H9 (cell line): ENCODE data around the gene TTN. TPM values are rescaled to one million over a fixed set of nuclear protein-coding genes. Genes with fewer than 3 reads are reported as not detected.
A peak's percentile ranks its signal among the peaks of the same experiment; 100 is the strongest.

Source experiments
- DNase-seq: peaks from one replicate; pipeline ENCODE4 v3.0.0-alpha.2; 2017
- H2AFZ ChIP-seq: one replicate; pipeline ENCODE4 v1.6.1; 2013; ENCODE audit warnings: mild to moderate bottlenecking, low read length, control low read depth, moderate library complexity
- H2AK5ac ChIP-seq: 2 replicates; pipeline ENCODE4 v1.6.1; 2013; ENCODE audit warnings: low read length, control low read depth, mixed read lengths; ENCODE audit not compliant: insufficient read length
- H2BK120ac ChIP-seq: one replicate; pipeline ENCODE4 v1.6.1; 2013; ENCODE audit warnings: low read depth, mild to moderate bottlenecking, low read length, control low read depth, inconsistent platforms; ENCODE audit not compliant: poor library complexity, severe bottlenecking
- H2BK12ac ChIP-seq: 2 replicates; pipeline ENCODE4 v1.6.1; 2013; ENCODE audit warnings: low read length, control low read depth, mixed read lengths, low read depth; ENCODE audit not compliant: insufficient read length
- H2BK15ac ChIP-seq: 2 replicates; pipeline ENCODE4 v1.6.1; 2013; ENCODE audit warnings: low read depth, low read length, control low read depth
- H2BK20ac ChIP-seq: one replicate; pipeline ENCODE4 v1.6.1; 2013; ENCODE audit warnings: low read depth, mild to moderate bottlenecking, low read length, control low read depth, inconsistent platforms; ENCODE audit not compliant: poor library complexity, severe bottlenecking
- H2BK5ac ChIP-seq: 2 replicates; pipeline ENCODE4 v1.6.1; 2013; ENCODE audit warnings: low read length, control low read depth, mixed read lengths; ENCODE audit not compliant: insufficient read length
- H3K14ac ChIP-seq: 2 replicates; pipeline ENCODE4 v1.6.1; 2013; ENCODE audit warnings: low read length, control low read depth; ENCODE audit not compliant: insufficient read depth
- H3K18ac ChIP-seq: 2 replicates; pipeline ENCODE4 v1.6.1; 2013; ENCODE audit warnings: low read depth, mild to moderate bottlenecking, mixed read lengths, low read length, control low read depth; ENCODE audit not compliant: insufficient read length
- H3K23ac ChIP-seq: 2 replicates; pipeline ENCODE4 v1.6.1; 2013; ENCODE audit warnings: low read length, control low read depth, mixed read lengths, low read depth; ENCODE audit not compliant: insufficient read length
- H3K23me2 ChIP-seq: 2 replicates; pipeline ENCODE4 v1.6.1; 2013; ENCODE audit warnings: low read depth, mild to moderate bottlenecking, mixed read lengths, low read length, control low read depth; ENCODE audit not compliant: insufficient read length, poor library complexity, severe bottlenecking
- H3K27ac ChIP-seq: 2 replicates; pipeline ENCODE4 v1.5.1; 2013; ENCODE audit warnings: low read length, control low read depth, mixed read lengths, low read depth; ENCODE audit not compliant: insufficient read length
- H3K27me3 ChIP-seq: 2 replicates; pipeline ENCODE4 v1.6.1; 2013; ENCODE audit warnings: low read length, control low read depth, inconsistent platforms; ENCODE audit not compliant: insufficient read depth
- H3K4ac ChIP-seq: 2 replicates; pipeline ENCODE4 v1.6.1; 2013; ENCODE audit warnings: low read depth, mild to moderate bottlenecking, control low read depth, inconsistent platforms, low read length, moderate library complexity
- H3K4me1 ChIP-seq: 2 replicates; pipeline ENCODE4 v1.6.1; 2013; ENCODE audit warnings: low read length, control low read depth, inconsistent platforms; ENCODE audit not compliant: insufficient read depth
- H3K4me2 ChIP-seq: 2 replicates; pipeline ENCODE4 v1.6.1; 2013; ENCODE audit warnings: low read length, control low read depth, mixed read lengths; ENCODE audit not compliant: insufficient read length, insufficient read depth
- H3K56ac ChIP-seq: 2 replicates; pipeline ENCODE4 v1.6.1; 2013; ENCODE audit warnings: low read depth, mild to moderate bottlenecking, mixed read lengths, low read length, control low read depth; ENCODE audit not compliant: insufficient read length
- H3K79me1 ChIP-seq: 2 replicates; pipeline ENCODE4 v1.6.1; 2013; ENCODE audit warnings: low read depth, mild to moderate bottlenecking, moderate library complexity, low read length, control low read depth, inconsistent platforms; ENCODE audit not compliant: insufficient read depth, poor library complexity, severe bottlenecking
- H3K79me2 ChIP-seq: 2 replicates; pipeline ENCODE4 v1.6.1; 2013; ENCODE audit warnings: low read length, control low read depth, inconsistent platforms; ENCODE audit not compliant: insufficient read depth
- H3K9ac ChIP-seq: 2 replicates; pipeline ENCODE4 v1.6.1; 2013; ENCODE audit warnings: low read length, control low read depth, mixed read lengths; ENCODE audit not compliant: insufficient read length; ENCODE audit errors: extremely low read depth
- H3K9me3 ChIP-seq: one replicate; pipeline ENCODE4 v1.6.1; 2013; ENCODE audit warnings: low read depth, low read length, inconsistent platforms; ENCODE audit not compliant: control insufficient read depth
- H3T11ph ChIP-seq: one replicate; pipeline ENCODE4 v1.6.1; 2013; ENCODE audit warnings: mild to moderate bottlenecking, low read length, control low read depth, inconsistent platforms
- H4K20me1 ChIP-seq: one replicate; pipeline ENCODE4 v1.6.1; 2013; ENCODE audit not compliant: control insufficient read depth, insufficient read length, insufficient read depth
- H4K5ac ChIP-seq: 2 replicates; pipeline ENCODE4 v1.6.1; 2013; ENCODE audit warnings: low read depth, mild to moderate bottlenecking, mixed read lengths, low read length, control low read depth; ENCODE audit not compliant: insufficient read length
- H4K8ac ChIP-seq: replicated peaks from 2 replicates; pipeline ENCODE4 v1.6.1; 2013; ENCODE audit warnings: low read length, control low read depth, mixed read lengths, low read depth; ENCODE audit not compliant: insufficient read length
- H4K91ac ChIP-seq: 2 replicates; pipeline ENCODE4 v1.6.1; 2013; ENCODE audit warnings: low read depth, mild to moderate bottlenecking, moderate library complexity, mixed read lengths, low read length, control low read depth; ENCODE audit not compliant: insufficient read length
- H3K27ac Mint-ChIP-seq, 3 experiments: 2 replicates in 2 of 3; 3 replicates in 1 of 3; pipeline ENCODE4 v1.8.0; 2020 to 2021; ENCODE audit warnings: mixed read lengths in 3 of 3, mild to moderate bottlenecking in 1 of 3, moderate library complexity in 1 of 3
- H3K27me3 Mint-ChIP-seq: 2 replicates; pipeline ENCODE4 v1.8.0; 2021; ENCODE audit warnings: low read depth, mild to moderate bottlenecking, moderate library complexity, mixed read lengths
- H3K36me3 Mint-ChIP-seq, 3 experiments: 2 replicates in 2 of 3; 3 replicates in 1 of 3; pipeline ENCODE4 v1.8.0; 2020 to 2021; ENCODE audit warnings: low read depth in 3 of 3, mixed read lengths in 3 of 3; ENCODE audit not compliant: insufficient read depth in 1 of 3
- H3K4me1 Mint-ChIP-seq, 2 experiments: 2 replicates each; pipeline ENCODE4 v1.8.0; 2020; ENCODE audit warnings: mixed read lengths in 2 of 2
- H3K4me3 Mint-ChIP-seq, 2 experiments: 2 replicates in 1 of 2; 3 replicates in 1 of 2; pipeline ENCODE4 v1.8.0; 2020 to 2021; ENCODE audit warnings: mild to moderate bottlenecking in 2 of 2, mixed read lengths in 2 of 2, moderate library complexity in 1 of 2
- H3K9me3 Mint-ChIP-seq, 2 experiments: 2 replicates in 1 of 2; 3 replicates in 1 of 2; pipeline ENCODE4 v1.8.0; 2020; ENCODE audit warnings: mild to moderate bottlenecking in 2 of 2, mixed read lengths in 2 of 2, moderate library complexity in 1 of 2
- CTCF ChIP-seq: fragments of 200-600 bp; sonication (generic); conservative IDR thresholded peaks from 3 replicates; pipeline ENCODE4 v1.8.0; 2021; ENCODE audit warnings: antibody characterized with exemption, mild to moderate bottlenecking
- WGBS: extraction: QIAGEN DNeasy Blood & Tissue Kit; methylation state at CpG from one replicate; pipeline ENCODE4 v1.1.7; 2013; ENCODE audit warnings: missing lambda C conversion rate, low lambda C conversion rate, mixed read lengths; ENCODE audit not compliant: insufficient read length; ENCODE audit errors: extremely low coverage; 5-methylcytosine and 5-hydroxymethylcytosine counted together
- total RNA-seq: library from RNA; stranded (reverse); gene quantifications from 2 replicates; pipeline ENCODE4 v1.2.1, GENCODE V29; 2021

The TTN gene
- total RNA-seq, 1 experiment from 2014 or later = 0.70 TPM

DNA sequence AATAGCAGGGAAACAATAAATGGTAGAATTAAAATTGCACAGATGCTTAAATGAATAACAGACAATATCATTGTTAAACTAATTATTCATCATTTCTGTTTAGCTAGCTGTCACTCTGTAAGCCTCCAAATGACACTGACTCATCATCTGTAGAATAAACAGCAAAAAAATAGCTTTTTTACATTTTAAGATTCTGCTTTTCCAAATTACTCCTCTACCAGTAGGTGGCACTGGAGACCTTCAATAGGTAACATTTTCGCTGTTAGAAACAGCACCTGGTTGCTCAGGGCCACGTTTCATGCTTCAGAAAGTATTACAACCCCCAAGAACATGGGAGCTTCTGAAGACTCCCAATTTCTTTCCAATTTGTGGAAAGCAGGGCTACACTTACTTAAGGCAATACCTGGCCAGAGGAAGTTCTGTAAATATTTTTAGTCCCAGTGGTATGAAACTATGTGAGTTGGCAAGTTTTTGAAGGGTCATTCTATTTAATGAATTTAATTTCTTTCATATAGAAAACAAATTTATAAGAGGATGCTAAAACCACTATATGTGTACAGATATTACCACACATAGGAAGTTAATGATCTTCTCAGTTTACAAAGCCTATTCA, 45.4 kb downstream of the TTN start:
- H4K20me1 ChIP-seq = no peaks in the 10 kb centered on the region
- no peak overlapping the region for H2BK12ac ChIP-seq
- H4K8ac ChIP-seq = no peak overlapping the region
- H2BK15ac ChIP-seq = no peak overlapping the region
- H3K14ac ChIP-seq = no peak overlapping the region
- H2AFZ ChIP-seq = no peak overlapping the region
- no peaks in the 10 kb centered on the region for H3K79me1 ChIP-seq
- Mint-ChIP-seq H3K27ac (no peak overlapping the region), H3K9me3 (no peaks in the 10 kb centered on the region), H3K4me3 (no peak overlapping the region), H3K36me3 (no peaks in the 10 kb centered on the region), H3K4me1 (no peaks in the 10 kb centered on the region), H3K27me3 (no peaks in the 10 kb centered on the region)
- H3K27me3 ChIP-seq = no peaks in the 10 kb centered on the region
- no peak overlapping the region for H3T11ph ChIP-seq
- no peak overlapping the region for H3K9ac ChIP-seq
- H2BK20ac ChIP-seq = no peak overlapping the region
- H2BK120ac ChIP-seq = no peak overlapping the region
- H3K9me3 ChIP-seq = no peaks in the 10 kb centered on the region
- no peaks in the 10 kb centered on the region for H3K4me1 ChIP-seq
- H3K56ac ChIP-seq = no peak overlapping the region
- H2AK5ac ChIP-seq = no peak overlapping the region
- H3K18ac ChIP-seq = no peak overlapping the region
- H3K4ac ChIP-seq = no peak overlapping the region
- H3K23me2 ChIP-seq = no peaks in the 10 kb centered on the region
- no peak overlapping the region for H3K27ac ChIP-seq
- no peaks in the 10 kb centered on the region for H3K79me2 ChIP-seq
- no peak overlapping the region for H4K91ac ChIP-seq
- no CpG with 5 or more reads among the region's 2 CpGs for WGBS
- H3K23ac ChIP-seq = no peak overlapping the region
- DNase-seq = no peak
- H4K5ac ChIP-seq = no peak overlapping the region
- no peak overlapping the region for H2BK5ac ChIP-seq
- no peak overlapping the region for H3K4me2 ChIP-seq
- TF ChIP-seq CTCF = peak; percentile 87
